A673 (cell line): ENCODE data around the gene FAR1.

ENCODE experiments used
- CTCF ChIP-seq: fragments of 300-800, 200-600 bp; sonication (generic); conservative IDR thresholded peaks from 2 replicates; pipeline ENCODE4 v1.5.1; 2017; ENCODE audit warnings: low read depth, mild to moderate bottlenecking, antibody characterized with exemption, low read length, moderate library complexity, mixed read lengths
- EZH2 ChIP-seq: fragments of 200-600 bp; sonication (generic); IDR thresholded peaks from 2 replicates; pipeline ENCODE4 v1.6.1; 2017; ENCODE audit warnings: borderline replicate concordance, low read depth, mild to moderate bottlenecking, mixed read lengths, antibody characterized with exemption, low read length; ENCODE audit not compliant: poor library complexity, severe bottlenecking

- TF ChIP-seq CTCF: no peak
- TF ChIP-seq EZH2: no peak
Measured at GRCh38 chr11:13701506-13701905, 33.0 kb downstream of the FAR1 start.
